Measurements from ENCODE around the gene PARVB.

PARVB gene, protein sequence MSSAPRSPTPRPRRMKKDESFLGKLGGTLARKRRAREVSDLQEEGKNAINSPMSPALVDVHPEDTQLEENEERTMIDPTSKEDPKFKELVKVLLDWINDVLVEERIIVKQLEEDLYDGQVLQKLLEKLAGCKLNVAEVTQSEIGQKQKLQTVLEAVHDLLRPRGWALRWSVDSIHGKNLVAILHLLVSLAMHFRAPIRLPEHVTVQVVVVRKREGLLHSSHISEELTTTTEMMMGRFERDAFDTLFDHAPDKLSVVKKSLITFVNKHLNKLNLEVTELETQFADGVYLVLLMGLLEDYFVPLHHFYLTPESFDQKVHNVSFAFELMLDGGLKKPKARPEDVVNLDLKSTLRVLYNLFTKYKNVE

GRCh38 chr22:44024288-44024921, at the start of gene PARVB:
PARVB (plus strand) TSS chr22:44024302; CDS start chr22:44024340, 38 bp downstream.
- DNase-seq = peak; percentile 50

- no peak for DNase-seq
Measured at GRCh38 chr22:43975041-43975440, 49.1 kb upstream of the PARVB start.

DNA sequence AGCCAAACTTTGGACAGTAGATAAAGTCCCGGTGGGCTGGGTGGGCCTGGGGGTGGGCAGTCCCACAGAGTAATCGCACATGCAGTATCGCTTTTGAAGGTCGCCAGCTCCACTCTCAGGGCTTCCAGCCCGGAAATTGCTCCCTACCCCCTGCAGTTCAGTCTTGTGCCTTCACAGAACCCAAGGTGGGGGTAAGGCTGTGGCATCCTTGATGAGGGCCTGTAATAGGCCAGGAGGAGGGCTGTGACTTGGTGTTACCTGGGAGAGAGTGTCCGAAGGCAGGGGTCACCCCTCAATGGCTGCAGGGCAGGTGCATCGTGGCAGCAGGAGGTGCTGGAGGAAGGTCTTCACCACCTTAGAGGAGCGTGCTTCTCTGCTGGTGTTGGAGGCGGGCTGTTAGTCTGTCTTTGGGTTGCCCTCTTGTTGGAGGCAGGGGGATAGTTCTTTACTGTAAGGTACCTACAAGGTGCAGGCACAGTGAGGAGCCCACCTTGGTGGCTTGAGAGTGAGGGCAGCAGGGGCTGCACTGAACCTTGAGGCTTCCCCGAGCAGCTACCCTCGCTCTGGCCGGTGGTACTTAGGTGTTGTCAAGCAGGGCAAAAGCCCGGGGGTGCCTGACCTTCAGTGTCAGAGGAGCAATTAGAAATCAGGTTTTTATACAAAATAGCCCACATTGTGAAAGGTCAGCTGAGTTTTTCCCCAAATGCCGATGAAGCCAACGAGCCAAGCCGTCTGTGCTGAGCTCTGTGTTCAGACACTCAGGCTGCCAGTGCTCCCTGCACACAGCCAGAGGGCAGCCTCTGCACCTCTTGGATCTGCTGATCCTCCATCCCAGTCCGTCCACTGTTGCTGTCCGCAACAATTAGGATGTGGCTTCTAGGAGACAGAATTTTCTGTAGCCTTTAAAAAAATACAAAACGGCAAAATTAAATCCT, 47.0 kb upstream of the PARVB start:
- no peak for DNase-seq

GRCh38 chr22:43978558-43978957, 45.5 kb upstream of the PARVB start:
- no peak for DNase-seq

GRCh38 chr22:43980579-43980978, 43.5 kb upstream of the PARVB start:
- DNase-seq = no peak

DNA sequence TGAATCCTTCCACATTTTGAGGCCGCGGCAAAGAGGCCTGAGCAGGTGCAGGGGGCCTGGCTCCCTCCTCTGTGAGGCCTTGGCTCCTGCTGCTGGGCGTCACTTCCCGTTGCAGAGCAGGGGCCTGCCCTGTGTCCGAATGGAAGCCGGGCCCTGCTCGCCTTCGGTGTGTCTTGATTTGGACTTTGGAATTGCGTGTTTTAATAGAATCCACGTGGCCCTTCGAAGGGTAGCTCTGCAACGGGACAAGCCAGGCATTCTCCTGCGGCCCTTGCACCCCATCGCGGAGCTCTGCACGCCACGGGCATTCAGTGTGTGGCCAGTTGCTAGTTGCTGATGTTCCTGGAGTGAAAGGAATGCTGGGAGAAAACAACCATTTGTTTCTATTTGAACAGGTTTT, 43.1 kb upstream of the PARVB start:
- no peak for DNase-seq

GRCh38 chr22:43983808-43984207, 40.3 kb upstream of the PARVB start:
- DNase-seq = no peak

GRCh38 chr22:43985532-43985931, 38.6 kb upstream of the PARVB start:
- no peak for DNase-seq

DNA sequence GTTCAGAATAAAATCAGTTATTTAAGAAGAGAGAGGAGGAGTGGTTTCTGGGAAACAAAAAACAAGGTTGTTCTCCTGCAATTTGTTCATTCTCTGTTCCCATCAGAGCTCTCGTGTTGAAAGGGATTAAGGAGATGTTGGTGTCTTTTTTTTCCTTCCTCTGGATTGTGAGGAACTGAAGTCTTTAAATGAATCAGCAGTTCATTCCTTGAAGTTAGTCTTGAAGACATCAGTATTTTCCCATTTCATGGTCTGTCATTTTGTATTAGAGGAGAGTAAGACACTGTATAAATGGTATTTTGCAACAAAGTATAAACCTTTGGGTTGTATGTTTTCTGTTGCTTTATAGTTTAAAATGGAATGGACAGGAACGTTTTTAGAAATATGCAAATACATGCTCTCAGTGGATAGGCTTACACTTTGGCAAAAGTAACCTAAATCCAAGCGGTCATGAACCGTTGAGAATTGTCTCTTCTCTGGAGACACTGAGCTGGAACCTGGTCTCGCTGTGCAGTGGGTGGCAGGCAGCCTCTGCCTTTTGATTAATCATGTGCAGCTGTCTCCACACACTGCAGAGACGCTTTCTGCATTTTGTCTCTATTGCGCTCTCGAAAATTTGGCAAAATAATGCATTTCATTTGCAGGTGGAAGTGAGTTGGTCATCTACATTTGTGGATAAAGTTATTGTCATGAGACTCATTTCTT, 35.8 kb upstream of the PARVB start:
- DNase-seq = no peak

- no peak for DNase-seq
Measured at GRCh38 chr22:43988960-43989359, 35.1 kb upstream of the PARVB start.

DNA sequence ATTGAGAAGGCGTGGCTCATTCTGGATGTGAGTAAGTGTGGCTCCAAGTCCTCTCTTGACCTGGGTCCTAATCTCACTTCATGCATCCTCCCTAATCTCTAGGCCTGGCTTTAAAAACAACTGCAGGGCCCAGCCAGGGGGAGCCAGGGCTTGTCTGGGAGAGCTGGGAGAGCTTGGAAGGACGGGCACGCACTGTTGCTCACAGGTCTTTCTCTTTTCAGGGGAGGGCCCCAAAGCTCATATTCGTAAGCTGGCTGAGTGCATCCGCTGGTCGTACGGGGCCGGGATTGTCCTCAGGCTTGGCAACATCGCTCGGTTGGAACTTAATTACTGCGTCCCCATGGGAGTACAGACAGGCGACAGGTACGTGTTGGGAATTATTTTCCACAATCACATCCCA, 34.1 kb upstream of the PARVB start:
- DNase-seq = no peak

DNA sequence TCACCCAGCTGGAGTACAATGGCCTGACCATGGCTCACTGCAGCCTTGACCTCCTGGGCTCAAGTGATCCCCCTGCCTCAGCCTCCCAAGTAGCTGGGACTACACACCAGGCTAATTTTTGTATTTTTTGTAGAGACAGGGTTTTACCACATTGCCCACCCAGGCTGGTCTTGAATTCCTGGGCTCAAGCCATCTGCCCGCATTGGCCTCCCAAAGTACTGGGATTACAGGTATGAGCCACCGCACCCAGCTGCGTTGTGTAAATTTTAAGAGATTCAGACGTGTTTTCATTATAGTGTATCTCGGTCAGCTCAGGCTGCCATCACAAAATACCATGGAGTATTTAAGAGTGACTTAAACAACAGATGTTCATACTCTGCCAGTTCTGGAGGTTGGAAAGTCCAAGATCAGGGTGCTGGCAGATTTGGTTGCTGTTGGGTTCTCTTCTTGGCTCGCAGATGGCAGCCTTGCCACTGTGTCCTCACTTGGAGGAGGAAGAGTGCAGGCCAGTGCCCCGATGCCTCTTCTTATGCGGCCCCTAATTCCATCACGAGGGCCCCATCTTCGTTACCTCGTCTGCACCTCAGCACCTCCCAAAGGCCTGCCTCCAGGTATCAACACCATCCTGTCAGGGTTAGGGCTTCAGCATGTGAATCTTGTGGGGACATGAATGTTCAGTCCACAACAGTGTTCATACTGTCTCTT, 32.6 kb upstream of the PARVB start:
- DNase-seq = no peak

- no peak for DNase-seq
Measured at GRCh38 chr22:43992331-43992821, 31.7 kb upstream of the PARVB start.

DNA sequence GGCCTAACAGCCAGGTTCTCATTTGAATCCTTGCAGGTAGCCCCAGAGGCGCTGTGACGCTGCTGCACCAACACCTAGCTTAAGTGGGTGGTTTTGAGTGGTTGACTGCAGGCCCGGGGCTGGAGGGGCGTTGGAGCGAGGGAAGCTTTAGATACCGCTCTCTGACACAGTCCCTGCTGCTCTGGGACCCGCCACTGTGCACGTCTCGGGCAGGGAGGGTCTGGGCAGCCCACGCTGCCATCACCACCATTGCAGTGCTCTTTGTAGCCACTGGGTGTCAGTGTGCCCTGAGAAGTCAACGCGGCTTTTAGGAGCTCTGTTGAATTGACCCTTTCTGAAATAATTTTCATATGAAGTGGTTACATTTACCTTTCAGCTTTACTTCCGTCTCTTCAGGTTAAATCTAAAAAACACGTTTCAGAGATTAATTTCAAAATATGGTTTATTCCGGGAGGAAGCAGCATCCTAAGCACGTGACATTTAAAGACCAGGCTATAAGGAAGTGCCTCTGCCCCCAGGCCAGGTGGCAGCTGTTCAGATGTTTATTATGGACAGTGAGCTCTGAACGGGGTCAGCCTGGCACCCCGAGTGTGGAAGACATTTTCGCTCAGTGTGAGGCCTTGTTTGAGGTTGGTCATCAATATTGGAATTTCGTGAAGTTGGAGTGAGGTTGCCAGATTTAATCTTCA, 30.9 kb upstream of the PARVB start:
- DNase-seq = peak; percentile 70

DNA sequence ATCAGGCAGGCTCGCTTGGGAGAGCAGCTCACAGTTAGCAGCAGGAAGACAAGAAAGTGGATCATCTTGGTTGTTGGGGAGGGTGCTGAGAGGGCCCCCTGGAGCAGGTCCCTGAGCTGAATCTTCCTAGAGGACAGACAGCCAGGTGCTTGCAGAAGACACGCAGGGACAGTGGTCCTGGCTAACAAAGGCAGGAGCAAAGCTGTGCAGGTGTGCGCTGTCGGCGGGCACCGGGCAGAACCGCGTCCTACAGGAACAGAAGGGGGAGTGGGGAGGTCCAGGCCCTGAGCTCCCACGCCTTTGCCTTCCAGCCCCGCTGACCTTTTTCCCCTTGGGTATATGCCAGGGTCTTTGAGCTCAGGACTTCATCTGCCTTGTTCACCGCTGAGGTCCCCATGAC, 30.1 kb upstream of the PARVB start:
- DNase-seq = no peak

DNA sequence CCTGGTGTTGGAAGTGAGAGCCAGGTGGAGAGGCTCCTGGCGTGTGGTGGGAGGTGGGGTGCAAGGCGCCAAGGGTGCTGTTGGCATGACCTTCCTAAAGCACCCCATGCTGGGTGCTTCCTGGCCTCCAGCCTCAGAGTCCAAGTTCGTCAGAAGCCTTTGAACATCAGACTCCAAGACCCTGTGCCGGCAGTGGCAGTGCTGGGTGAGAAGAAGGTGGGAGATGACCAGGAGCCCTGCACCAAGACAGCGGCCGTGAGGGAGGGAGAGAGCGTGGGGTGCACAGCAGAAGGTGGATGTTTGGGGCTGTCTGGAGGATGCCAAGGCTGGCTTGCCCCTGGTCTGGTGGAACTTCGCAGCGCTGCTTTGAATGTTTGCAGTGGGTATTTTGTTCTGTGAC, 29.7 kb upstream of the PARVB start:
- no peak for DNase-seq

DNA sequence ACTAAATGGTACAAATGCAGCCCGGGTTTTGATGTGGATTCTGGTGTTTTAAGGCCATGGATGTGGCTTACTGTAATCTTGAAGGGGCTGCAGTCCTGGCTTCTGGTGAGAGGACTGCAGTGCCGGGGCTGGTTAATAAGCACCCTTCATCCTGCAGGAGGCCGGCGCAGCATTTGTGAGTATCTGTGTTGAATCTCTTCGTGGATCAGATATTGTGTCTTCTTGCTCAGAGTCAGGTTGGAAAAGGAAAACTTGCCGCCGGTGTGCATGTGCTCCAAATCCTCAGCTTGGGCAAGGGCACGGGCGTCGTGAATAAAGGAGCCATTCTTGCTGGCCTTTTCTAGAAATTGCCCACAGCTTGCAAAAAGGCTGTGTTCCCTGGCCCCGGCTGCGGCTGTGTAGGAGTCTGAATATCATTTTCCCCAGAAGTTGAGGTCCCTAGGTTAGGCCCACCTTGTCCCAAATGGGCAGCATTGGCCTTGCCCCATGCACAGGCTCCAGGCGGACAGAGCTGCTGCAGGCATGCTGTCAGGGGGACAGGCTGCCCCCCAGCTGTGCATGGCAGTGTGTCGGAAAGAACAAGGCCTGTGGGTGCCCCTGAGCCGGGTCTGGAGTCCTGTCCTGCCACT, 28.9 kb upstream of the PARVB start:
- DNase-seq = no peak

GRCh38 chr22:43995798-43996169, 28.3 kb upstream of the PARVB start:
- DNase-seq = no peak

DNA sequence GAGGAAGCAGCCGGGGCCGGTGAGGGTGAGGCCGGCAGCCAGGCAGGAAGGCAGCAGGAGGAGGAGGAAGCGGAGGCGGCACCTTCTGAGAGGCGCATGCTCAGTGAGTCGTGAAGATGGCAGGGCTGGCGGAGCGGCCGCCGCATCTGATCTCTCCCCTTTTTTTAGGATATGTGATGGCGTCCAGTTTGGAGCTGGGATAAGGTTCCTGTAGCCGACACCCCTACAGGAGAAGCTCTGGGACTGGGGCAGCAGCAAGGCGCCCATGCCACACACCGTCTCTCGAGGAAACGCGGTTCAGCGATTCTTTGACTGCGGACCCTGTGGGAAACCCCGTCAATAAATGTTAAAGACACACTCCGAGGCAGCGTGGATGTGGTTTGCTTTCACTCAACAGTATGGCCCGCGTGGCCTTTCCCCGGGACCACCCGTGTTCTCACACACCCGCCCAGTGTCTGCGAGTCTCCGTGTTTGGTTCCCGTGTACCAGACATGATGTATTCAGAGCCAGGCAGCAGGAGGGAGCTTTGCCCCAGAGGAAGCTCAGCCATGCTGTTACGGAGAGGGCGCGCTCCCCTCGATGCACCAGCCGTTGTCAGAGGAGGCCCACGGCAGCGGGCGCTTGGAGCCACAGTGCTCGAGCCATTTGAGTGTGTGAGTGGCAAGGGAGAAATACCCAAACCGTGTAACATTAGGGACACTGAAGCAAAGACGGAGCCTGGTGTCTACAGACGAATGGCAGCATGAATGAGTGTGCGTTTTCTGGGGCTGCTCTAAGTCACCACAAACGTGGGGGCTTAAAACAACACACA, 27.7 kb upstream of the PARVB start:
- peak; percentile 80 for DNase-seq

DNA sequence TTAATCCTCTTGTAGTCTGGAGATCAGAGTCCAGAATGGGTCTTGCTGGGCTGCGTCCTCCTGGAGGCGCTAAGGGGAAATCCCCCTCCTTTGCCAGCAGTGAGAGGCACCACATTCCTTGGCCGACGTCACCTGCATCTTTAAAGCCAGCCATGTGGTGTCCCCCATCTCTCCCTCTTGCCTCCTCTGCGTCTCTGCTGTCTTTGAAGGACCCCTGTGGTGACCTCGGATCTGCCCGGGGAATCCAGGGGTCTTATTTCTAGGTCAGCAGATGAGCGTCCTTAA, 27.2 kb upstream of the PARVB start:
- no peak for DNase-seq
